ENCODE results near the gene IFT74.

The IFT74 gene

GRCh38 chr9:26955921-26956859 lies at the start of gene IFT74:
Gene IFT74, plus strand, starts transcription at chr9:26956412. Its CDS starts 5,556 bp downstream, at chr9:26961968.
- no peaks in the 10 kb centered on the region for H3K36me3 ChIP-seq
- no peak for TF ChIP-seq Cebpa-rat (IDR thresholded peaks at IDR 0.05)
- no peak within 1 kb of the TSS for H3K9ac ChIP-seq
- H3K9me3 ChIP-seq: peaks cover 19% of the 10 kb centered on the region
- no peaks in the 10 kb centered on the region for H3K4me1 ChIP-seq
- H3K4me2 ChIP-seq: no peak within 1 kb of the TSS
- H3K27me3 ChIP-seq: peaks cover 41% of the 10 kb centered on the region
- no peaks in the 10 kb centered on the region for H4K20me1 ChIP-seq
- no peak within 1 kb of the TSS for H3K27ac ChIP-seq
- H3K4me3 ChIP-seq: no peak within 1 kb of the TSS; the same call in 1 of the 2 replicates

GRCh38 chr9:26913138-26913668 lies 43.0 kb upstream of the IFT74 start:
- H3K27me3 ChIP-seq: no peaks in the 10 kb centered on the region
- no peaks in the 10 kb centered on the region for H4K20me1 ChIP-seq
- no peak overlapping the region for H3K4me2 ChIP-seq
- no peak overlapping the region for H3K27ac ChIP-seq
- no peak overlapping the region for H3K4me3 ChIP-seq
- TF ChIP-seq Cebpa-rat (IDR thresholded peaks at IDR 0.05): no peak
- H3K36me3 ChIP-seq: peaks cover 74% of the 10 kb centered on the region
- H3K4me1 ChIP-seq: no peaks in the 10 kb centered on the region
- no peak overlapping the region for H3K9ac ChIP-seq
- no peaks in the 10 kb centered on the region for H3K9me3 ChIP-seq

GRCh38 chr9:26919698-26920097 lies 36.5 kb upstream of the IFT74 start:
- Histone ChIP-seq H3K9me3 (no peaks in the 10 kb centered on the region), H3K36me3 (peaks cover 94% of the 10 kb centered on the region), H3K4me2 (no peak overlapping the region), H3K4me1 (no peaks in the 10 kb centered on the region), H4K20me1 (no peaks in the 10 kb centered on the region), H3K27me3 (no peaks in the 10 kb centered on the region), H3K4me3 (no peak overlapping the region), H3K27ac (no peak overlapping the region), H3K9ac (no peak overlapping the region)
- no peak for TF ChIP-seq Cebpa-rat (IDR thresholded peaks at IDR 0.05)

- no peaks in the 10 kb centered on the region for H3K9me3 ChIP-seq
- H3K4me2 ChIP-seq: no peak overlapping the region
Observed at GRCh38 chr9:26925609-26926008, 30.6 kb upstream of the IFT74 start.

GRCh38 chr9:26928902-26929495 lies 27.2 kb upstream of the IFT74 start:
- Histone ChIP-seq H3K4me2 (no peak overlapping the region), H3K4me1 (no peaks in the 10 kb centered on the region), H3K9me3 (no peaks in the 10 kb centered on the region), H3K27ac (no peak overlapping the region), H3K27me3 (no peaks in the 10 kb centered on the region), H3K9ac (no peak overlapping the region), H4K20me1 (peaks cover 20% of the 10 kb centered on the region; the same call in 1 of the 2 replicates), H3K36me3 (peaks cover 89% of the 10 kb centered on the region), H3K4me3 (no peak overlapping the region)
- no peak for TF ChIP-seq Cebpa-rat (IDR thresholded peaks at IDR 0.05)

More at GRCh38 chr9:26925609-26926008, 30.6 kb upstream of the IFT74 start:
- peaks cover 93% of the 10 kb centered on the region for H3K36me3 ChIP-seq
- H3K4me3 ChIP-seq: no peak overlapping the region
- no peak overlapping the region for H3K27ac ChIP-seq
- H3K4me1 ChIP-seq: no peaks in the 10 kb centered on the region
- no peak for TF ChIP-seq Cebpa-rat (IDR thresholded peaks at IDR 0.05)
- peaks cover 20% of the 10 kb centered on the region; the same call in 1 of the 2 replicates for H4K20me1 ChIP-seq
- H3K27me3 ChIP-seq: no peaks in the 10 kb centered on the region
- no peak overlapping the region for H3K9ac ChIP-seq

- Histone ChIP-seq H3K4me2 (no peak overlapping the region), H4K20me1 (peaks cover 56% of the 10 kb centered on the region), H3K27ac (no peak overlapping the region), H3K9ac (no peak overlapping the region), H3K9me3 (peaks cover 18% of the 10 kb centered on the region), H3K4me3 (no peak overlapping the region), H3K36me3 (peaks cover 62% of the 10 kb centered on the region), H3K27me3 (no peaks in the 10 kb centered on the region), H3K4me1 (no peaks in the 10 kb centered on the region)
- no peak for TF ChIP-seq Cebpa-rat (IDR thresholded peaks at IDR 0.05)
Observed at GRCh38 chr9:26935847-26936246, 20.4 kb upstream of the IFT74 start.

- peaks cover 60% of the 10 kb centered on the region for H3K36me3 ChIP-seq
Observed at GRCh38 chr9:26937816-26938371, 18.3 kb upstream of the IFT74 start.

GRCh38 chr9:26939955-26940711 lies 16.1 kb upstream of the IFT74 start:
- Histone ChIP-seq H3K9ac (no peak overlapping the region), H3K4me3 (no peak overlapping the region), H3K27ac (no peak overlapping the region), H3K36me3 (peaks cover 60% of the 10 kb centered on the region), H3K9me3 (peaks cover 18% of the 10 kb centered on the region), H3K4me2 (no peak overlapping the region), H4K20me1 (peaks cover 89% of the 10 kb centered on the region), H3K4me1 (peaks cover 9% of the 10 kb centered on the region), H3K27me3 (no peaks in the 10 kb centered on the region)
- no peak for TF ChIP-seq Cebpa-rat (IDR thresholded peaks at IDR 0.05)

More at GRCh38 chr9:26937816-26938371, 18.3 kb upstream of the IFT74 start:
- peaks cover 18% of the 10 kb centered on the region for H3K9me3 ChIP-seq
- peaks cover 77% of the 10 kb centered on the region for H4K20me1 ChIP-seq
- H3K27ac ChIP-seq: no peak overlapping the region
- no peak overlapping the region for H3K4me3 ChIP-seq
- H3K4me1 ChIP-seq: no peaks in the 10 kb centered on the region
- no peaks in the 10 kb centered on the region for H3K27me3 ChIP-seq
- no peak for TF ChIP-seq Cebpa-rat (IDR thresholded peaks at IDR 0.05)
- H3K9ac ChIP-seq: no peak overlapping the region
- H3K4me2 ChIP-seq: no peak overlapping the region

GRCh38 chr9:26940779-26941178 lies 15.4 kb upstream of the IFT74 start:
- no peak overlapping the region for H3K4me2 ChIP-seq

More at GRCh38 chr9:26940779-26941178, 15.4 kb upstream of the IFT74 start:
- no peak for TF ChIP-seq Cebpa-rat (IDR thresholded peaks at IDR 0.05)
- Histone ChIP-seq H3K9ac (no peak overlapping the region), H3K36me3 (peaks cover 59% of the 10 kb centered on the region), H3K27ac (no peak overlapping the region), H3K9me3 (peaks cover 18% of the 10 kb centered on the region), H4K20me1 (peaks cover 89% of the 10 kb centered on the region), H3K4me3 (no peak overlapping the region), H3K27me3 (no peaks in the 10 kb centered on the region), H3K4me1 (peaks cover 16% of the 10 kb centered on the region)
